ENCODE measurements around the gene STIMATE.

DNA sequence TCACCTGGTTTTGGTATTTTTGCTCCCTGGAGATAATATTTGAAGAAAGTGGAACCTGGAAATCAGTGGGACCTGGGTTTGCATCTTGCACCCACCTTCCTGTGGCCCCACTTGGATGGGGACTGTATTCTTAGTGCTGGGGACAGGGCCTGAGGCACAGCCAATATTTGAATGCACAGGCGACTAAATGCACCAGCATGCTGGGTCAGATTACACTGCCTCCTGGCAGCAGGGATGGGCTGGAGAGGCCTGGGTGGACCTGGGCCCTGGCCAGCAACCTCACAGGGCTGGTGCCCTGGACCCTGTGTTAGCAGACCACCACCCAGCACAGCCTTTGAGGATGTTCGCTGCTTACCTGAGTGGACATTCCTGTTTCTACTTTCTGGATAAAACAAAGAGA, 77.4 kb downstream of the STIMATE start:
- TF ChIP-seq POLR2A (IDR thresholded peaks at IDR 0.05; ENCODE audit: extremely low read depth, insufficient read length) (no peak), MYC (IDR thresholded peaks at IDR 0.05; ENCODE audit: low read depth, low read length) (no peak)
- TF ChIP-seq, protein P1, sequence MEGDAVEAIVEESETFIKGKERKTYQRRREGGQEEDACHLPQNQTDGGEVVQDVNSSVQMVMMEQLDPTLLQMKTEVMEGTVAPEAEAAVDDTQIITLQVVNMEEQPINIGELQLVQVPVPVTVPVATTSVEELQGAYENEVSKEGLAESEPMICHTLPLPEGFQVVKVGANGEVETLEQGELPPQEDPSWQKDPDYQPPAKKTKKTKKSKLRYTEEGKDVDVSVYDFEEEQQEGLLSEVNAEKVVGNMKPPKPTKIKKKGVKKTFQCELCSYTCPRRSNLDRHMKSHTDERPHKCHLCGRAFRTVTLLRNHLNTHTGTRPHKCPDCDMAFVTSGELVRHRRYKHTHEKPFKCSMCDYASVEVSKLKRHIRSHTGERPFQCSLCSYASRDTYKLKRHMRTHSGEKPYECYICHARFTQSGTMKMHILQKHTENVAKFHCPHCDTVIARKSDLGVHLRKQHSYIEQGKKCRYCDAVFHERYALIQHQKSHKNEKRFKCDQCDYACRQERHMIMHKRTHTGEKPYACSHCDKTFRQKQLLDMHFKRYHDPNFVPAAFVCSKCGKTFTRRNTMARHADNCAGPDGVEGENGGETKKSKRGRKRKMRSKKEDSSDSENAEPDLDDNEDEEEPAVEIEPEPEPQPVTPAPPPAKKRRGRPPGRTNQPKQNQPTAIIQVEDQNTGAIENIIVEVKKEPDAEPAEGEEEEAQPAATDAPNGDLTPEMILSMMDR (IDR thresholded peaks at IDR 0.05; ENCODE audit: low read depth, low read length), result no peak
- TF ChIP-seq, protein P2, sequence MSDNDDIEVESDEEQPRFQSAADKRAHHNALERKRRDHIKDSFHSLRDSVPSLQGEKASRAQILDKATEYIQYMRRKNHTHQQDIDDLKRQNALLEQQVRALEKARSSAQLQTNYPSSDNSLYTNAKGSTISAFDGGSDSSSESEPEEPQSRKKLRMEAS (IDR thresholded peaks at IDR 0.05; ENCODE audit: low read depth, low read length), result no peak

All from NB4 (cell line).